NT2/D1 (cell line): ENCODE data around the gene DISC1.

Experiments used
- DNase-seq: peaks from one replicate; pipeline ENCODE4 v3.0.0-alpha.2; 2011; ENCODE audit warnings: low read depth, low spot score
- H3K27me3 ChIP-seq: 2 replicates; pipeline ENCODE4 v1.6.0; 2011; ENCODE audit warnings: mild to moderate bottlenecking; ENCODE audit not compliant: insufficient read length, insufficient read depth
- H3K36me3 ChIP-seq: 2 replicates; pipeline ENCODE4 v1.6.1; 2011; ENCODE audit warnings: mild to moderate bottlenecking, low read length, mixed read lengths; ENCODE audit not compliant: insufficient read depth, insufficient read length
- H3K4me1 ChIP-seq: 2 replicates; pipeline ENCODE4 v1.5.1; 2011; ENCODE audit not compliant: insufficient read depth, insufficient read length
- H3K4me3 ChIP-seq: 2 replicates; pipeline ENCODE4 v1.5.1; 2011; ENCODE audit warnings: low read depth; ENCODE audit not compliant: insufficient read length
- H3K9ac ChIP-seq: 2 replicates; pipeline ENCODE4 v1.6.0; 2011; ENCODE audit warnings: low read depth; ENCODE audit not compliant: insufficient read length
- H3K9me3 ChIP-seq: 2 replicates; pipeline ENCODE4 v1.5.1; 2011; ENCODE audit warnings: mild to moderate bottlenecking, low read length; ENCODE audit not compliant: insufficient read depth
- SUZ12 ChIP-seq: IDR thresholded peaks from 2 replicates; pipeline ENCODE4 v1.6.1; 2011; ENCODE audit not compliant: insufficient read length, insufficient read depth; ENCODE audit errors: extremely low read depth
- YY1 ChIP-seq: IDR thresholded peaks from 2 replicates; pipeline ENCODE4 v1.6.1; 2011; ENCODE audit not compliant: insufficient read length, insufficient read depth
- ZNF274 ChIP-seq: IDR thresholded peaks from 2 replicates; pipeline ENCODE4 v1.6.1; 2011; ENCODE audit warnings: mild to moderate bottlenecking, low read depth, low read length

Gene DISC1

GRCh38 chr1:231879296-231879695 lies 252.7 kb downstream of the DISC1 start:
- TF ChIP-seq SUZ12 (no peak), ZNF274 (no peak), YY1 (no peak)
- Histone ChIP-seq H3K9me3 (peaks cover 16% of the 10 kb centered on the region; the same call in 1 of the 2 replicates), H3K9ac (no peak overlapping the region), H3K4me1 (no peaks in the 10 kb centered on the region), H3K27me3 (no peaks in the 10 kb centered on the region), H3K36me3 (no peaks in the 10 kb centered on the region), H3K4me3 (no peak overlapping the region)
- DNase-seq = no peak

GRCh38 chr1:231882333-231882732 lies 255.7 kb downstream of the DISC1 start:
- no peak for TF ChIP-seq SUZ12
- H3K9ac ChIP-seq = no peak overlapping the region
- H3K4me1 ChIP-seq = no peaks in the 10 kb centered on the region
- no peak for DNase-seq
- H3K27me3 ChIP-seq = no peaks in the 10 kb centered on the region
- H3K36me3 ChIP-seq = no peaks in the 10 kb centered on the region
- no peaks in the 10 kb centered on the region for H3K9me3 ChIP-seq
- H3K4me3 ChIP-seq = no peak overlapping the region

- Histone ChIP-seq H3K27me3 (no peaks in the 10 kb centered on the region), H3K36me3 (no peaks in the 10 kb centered on the region), H3K4me1 (no peaks in the 10 kb centered on the region), H3K4me3 (no peak overlapping the region), H3K9me3 (no peaks in the 10 kb centered on the region), H3K9ac (no peak overlapping the region)
- no peak for DNase-seq
- no peak for TF ChIP-seq SUZ12
- TF ChIP-seq YY1 = no peak
- no peak for TF ChIP-seq ZNF274
Observed at GRCh38 chr1:231882790-231883189, 256.2 kb downstream of the DISC1 start.

GRCh38 chr1:231883382-231883781 lies 256.8 kb downstream of the DISC1 start:
- Histone ChIP-seq H3K4me3 (no peak overlapping the region), H3K27me3 (no peaks in the 10 kb centered on the region), H3K9ac (no peak overlapping the region), H3K36me3 (no peaks in the 10 kb centered on the region), H3K4me1 (no peaks in the 10 kb centered on the region), H3K9me3 (no peaks in the 10 kb centered on the region)
- TF ChIP-seq SUZ12 = no peak
- no peak for TF ChIP-seq ZNF274
- TF ChIP-seq YY1 = no peak
- no peak for DNase-seq

GRCh38 chr1:231885209-231885854 lies 258.7 kb downstream of the DISC1 start:
- no peak overlapping the region for H3K9ac ChIP-seq
- H3K36me3 ChIP-seq = no peaks in the 10 kb centered on the region
- DNase-seq = no peak
- H3K4me1 ChIP-seq = no peaks in the 10 kb centered on the region
- no peak overlapping the region for H3K4me3 ChIP-seq
- H3K9me3 ChIP-seq = no peaks in the 10 kb centered on the region
- TF ChIP-seq YY1 = no peak
- no peak for TF ChIP-seq SUZ12
- no peak for TF ChIP-seq ZNF274
- H3K27me3 ChIP-seq = no peaks in the 10 kb centered on the region

GRCh38 chr1:231887166-231887565 lies 260.6 kb downstream of the DISC1 start:
- H3K4me3 ChIP-seq = no peak overlapping the region
- no peaks in the 10 kb centered on the region for H3K27me3 ChIP-seq
- no peaks in the 10 kb centered on the region for H3K9me3 ChIP-seq
- H3K36me3 ChIP-seq = no peaks in the 10 kb centered on the region
- no peak for DNase-seq
- no peak for TF ChIP-seq YY1
- TF ChIP-seq ZNF274 = no peak
- no peak for TF ChIP-seq SUZ12
- H3K4me1 ChIP-seq = no peaks in the 10 kb centered on the region
- H3K9ac ChIP-seq = no peak overlapping the region

- DNase-seq = no peak
- no peaks in the 10 kb centered on the region for H3K9me3 ChIP-seq
- no peaks in the 10 kb centered on the region for H3K27me3 ChIP-seq
- no peak overlapping the region for H3K4me3 ChIP-seq
- H3K9ac ChIP-seq = no peak overlapping the region
- no peaks in the 10 kb centered on the region for H3K4me1 ChIP-seq
- no peaks in the 10 kb centered on the region for H3K36me3 ChIP-seq
- TF ChIP-seq ZNF274 = no peak
- no peak for TF ChIP-seq SUZ12
- TF ChIP-seq YY1 = no peak
Observed at GRCh38 chr1:231887866-231888265, 261.3 kb downstream of the DISC1 start.
